ENCODE data around the gene GGT6.

Gene GGT6

GRCh38 chr17:4550534-4551039 is 9.8 kb downstream of the GGT6 start:
- no peak for DNase-seq

DNA sequence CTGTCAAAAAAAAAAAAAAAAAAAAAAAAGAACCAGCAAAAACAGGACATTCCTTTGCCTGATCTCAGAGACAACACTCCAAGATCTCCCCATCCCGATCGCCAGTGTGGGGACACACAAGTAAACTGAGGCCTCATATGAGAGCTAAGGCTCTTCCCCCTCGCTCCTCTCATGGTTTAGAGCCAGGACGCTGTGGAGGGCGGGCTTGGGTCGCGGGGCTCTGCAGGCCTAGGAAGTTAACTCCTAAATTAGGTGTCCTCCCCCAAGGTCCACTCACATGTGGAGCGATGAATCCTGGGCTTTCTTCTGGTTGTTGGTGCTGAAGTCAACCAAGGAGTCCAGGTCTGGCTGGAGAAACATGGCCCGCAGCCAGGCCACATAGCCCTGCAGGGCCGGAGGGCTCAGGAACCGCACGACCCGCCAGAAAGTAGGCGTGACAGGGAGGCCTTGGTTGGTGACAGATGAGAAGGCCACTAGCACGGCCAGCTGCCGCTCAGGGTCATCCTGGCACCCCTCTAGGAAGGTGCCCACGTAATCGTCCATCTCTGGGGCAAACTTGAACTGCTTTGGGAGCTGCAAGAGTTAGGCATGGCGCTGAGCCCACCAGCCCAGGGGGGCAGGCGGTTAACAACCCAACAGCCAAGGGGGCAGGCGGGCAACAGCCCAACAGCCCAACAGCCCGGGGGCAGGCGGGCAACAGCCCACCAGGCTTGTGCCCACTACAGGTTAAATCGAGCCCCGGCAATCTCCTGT is 10.4 kb downstream of the GGT6 start:
- DNase-seq = no peak

DNA sequence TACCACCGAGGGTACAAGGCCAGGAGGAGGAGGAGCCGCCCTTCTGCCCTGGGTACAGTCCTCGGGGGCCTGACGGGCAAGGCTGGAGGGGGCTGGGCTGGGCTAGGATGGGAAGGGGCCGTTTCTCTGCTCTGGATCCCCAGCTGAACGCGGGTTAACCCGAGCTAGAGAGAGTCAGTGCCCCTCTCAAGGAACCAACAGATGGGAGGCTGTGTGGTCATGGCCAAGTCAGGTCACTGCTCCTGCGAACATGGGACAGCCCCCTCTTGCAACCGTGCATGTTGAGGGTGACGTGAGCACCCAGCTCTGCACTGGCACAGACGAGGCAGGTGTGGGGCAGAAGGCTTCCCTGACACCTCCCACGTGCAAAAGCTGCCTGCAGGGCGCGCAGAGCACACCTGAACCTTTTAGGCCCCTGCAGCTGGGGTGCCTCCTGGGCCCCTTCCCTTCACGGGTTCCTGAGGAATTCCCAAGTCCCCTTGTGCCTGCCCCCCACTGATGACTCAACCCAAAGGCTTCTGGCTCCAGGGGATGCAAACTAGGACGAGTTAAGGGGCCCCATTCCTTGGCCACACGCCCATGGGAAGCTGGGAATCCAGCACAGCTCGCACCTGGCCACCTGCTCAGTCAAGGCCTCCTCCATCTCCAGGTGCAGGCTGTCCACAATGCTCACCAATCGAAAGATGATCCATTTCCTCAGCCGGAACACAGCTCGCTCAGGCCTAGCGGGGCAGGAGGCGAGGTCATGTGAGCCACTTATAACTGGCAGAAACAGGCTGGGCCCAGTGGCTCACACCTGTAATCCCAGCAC is 11.5 kb downstream of the GGT6 start:
- no peak for DNase-seq

- no peak for DNase-seq
These were observed 12.3 kb downstream of the GGT6 start for GRCh38 chr17:4548061-4548461.

- DNase-seq = no peak
These were observed 13.1 kb downstream of the GGT6 start for GRCh38 chr17:4547118-4547906.

DNA sequence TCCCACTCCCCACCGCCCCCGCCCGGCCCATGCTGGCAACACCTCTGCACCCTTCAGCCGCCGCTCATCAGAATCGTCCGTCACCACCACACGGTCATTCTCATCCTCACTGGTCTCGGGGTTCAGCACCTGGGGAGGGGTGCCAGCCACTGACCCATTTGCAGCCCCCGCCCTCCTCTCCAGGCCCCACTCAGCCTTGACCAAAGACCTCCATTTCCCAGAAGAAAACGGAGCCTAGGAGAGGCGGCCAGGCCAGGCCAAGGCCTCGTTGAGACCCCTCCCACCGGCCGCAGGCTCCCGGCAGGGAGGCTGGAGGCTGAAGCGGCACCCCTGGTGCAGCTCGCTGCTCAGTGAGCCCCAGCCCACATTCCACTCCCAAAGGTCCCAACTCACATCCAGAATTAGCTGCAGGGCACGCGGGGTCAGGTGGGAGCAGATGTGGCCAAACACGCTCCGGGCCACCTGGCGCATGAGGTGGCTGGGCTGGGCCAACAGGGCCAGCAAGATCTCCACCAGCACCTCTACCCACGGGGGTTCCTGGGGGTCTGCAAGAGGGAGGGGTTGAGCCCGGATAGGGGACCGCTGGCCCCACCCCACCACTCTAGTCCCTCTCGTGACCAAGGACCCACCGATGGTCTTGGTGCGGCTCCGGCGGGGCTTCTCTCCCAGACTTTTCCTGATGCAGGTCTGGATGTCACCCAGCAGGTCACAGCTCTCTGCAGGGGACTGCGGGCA is 15.0 kb downstream of the GGT6 start:
- no peak for DNase-seq

- DNase-seq = no peak
These were observed 15.5 kb downstream of the GGT6 start for GRCh38 chr17:4544951-4545216.

DNA sequence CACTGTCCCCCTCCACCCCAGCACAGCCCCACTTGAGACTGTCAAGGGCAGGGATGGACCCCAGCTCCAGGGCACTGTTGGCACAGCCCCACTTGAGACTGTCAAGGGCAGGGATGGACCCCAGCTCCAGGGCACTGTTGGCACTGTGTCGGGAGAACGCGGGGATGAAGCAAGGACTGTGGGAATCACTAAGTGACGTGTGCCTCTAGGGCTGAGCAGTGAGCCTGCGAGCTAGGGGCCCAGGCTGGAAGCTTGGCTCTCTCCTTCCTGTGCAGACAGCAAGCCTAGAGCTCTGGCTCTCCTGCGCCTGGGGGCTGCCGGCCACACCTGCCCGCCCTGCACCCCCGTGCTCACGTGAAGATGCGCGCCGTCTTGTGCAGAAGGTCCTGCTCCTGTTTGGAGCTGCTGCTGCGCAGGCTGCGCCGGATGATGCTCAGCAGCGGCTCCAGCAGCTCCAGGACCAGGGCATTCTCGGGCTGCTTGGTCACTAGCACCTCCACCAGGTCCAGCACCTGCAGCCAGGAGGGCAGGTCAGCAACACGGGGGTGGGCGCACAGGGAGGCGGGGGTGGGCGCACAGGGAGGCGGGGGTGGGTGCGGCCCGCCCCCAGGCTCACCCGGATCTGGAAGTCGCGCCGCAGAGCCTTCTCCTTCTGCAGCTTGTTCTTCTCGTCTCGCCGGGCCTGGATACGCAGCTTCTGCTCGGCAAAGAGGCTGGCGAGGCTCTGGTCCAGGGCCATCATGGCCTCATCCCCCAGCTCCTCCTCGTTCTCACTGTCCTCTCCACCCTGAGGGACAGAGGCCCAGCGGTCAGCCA is 16.0 kb downstream of the GGT6 start:
- no peak for DNase-seq

GRCh38 chr17:4543557-4544026 is 16.8 kb downstream of the GGT6 start:
- DNase-seq = no peak

DNA sequence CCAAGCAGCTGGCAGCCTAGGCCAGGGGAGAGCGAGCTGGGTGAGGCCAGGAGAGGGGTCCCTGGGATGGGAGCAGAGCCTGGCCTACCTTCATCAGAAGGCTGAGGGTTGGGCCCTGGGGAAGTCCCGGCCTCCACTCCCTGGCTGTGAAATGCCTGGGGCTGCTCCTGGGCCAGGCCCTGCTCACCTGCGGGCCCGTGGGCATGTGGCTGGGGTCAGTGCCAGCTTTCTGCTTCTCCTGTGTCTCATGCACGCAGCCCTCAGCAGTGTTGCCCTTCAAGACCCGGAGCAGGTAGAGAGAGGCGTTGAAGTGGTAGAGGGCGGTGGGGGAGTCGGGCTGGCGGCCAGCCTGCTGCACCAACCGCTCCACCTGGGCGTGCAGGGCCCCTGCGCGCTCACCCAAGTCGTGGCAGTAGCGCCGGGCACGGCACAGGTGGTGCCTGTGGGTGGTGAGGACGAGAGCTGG is 17.6 kb downstream of the GGT6 start:
- no peak for DNase-seq

GRCh38 chr17:4542003-4542725 is 18.2 kb downstream of the GGT6 start:
- no peak for DNase-seq

GRCh38 chr17:4541328-4542002 is 18.9 kb downstream of the GGT6 start:
- DNase-seq = no peak

GRCh38 chr17:4540687-4541327 is 19.6 kb downstream of the GGT6 start:
- no peak for DNase-seq

DNA sequence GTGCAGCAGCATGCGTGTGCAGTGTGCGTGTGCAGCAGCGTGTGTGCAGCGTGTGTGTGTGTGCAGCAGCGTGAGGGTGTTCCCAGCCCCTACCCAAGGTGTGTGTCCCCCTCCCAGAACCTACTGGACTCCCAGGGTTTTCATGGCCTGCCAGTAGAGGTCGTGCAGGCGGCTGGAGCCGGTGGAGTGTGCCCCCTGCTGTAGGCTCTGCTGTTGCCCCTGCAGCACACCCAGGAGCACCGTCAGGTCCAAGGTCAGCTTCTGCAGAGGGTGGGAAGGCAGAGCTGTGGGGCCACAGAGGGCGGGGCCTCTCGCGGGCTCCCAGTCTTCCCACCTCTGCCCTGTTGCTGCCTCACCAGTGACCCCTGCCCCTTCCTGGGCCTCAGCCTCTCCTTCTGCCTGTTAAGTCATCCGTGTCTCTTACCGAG is 20.1 kb downstream of the GGT6 start:
- no peak for DNase-seq

DNA sequence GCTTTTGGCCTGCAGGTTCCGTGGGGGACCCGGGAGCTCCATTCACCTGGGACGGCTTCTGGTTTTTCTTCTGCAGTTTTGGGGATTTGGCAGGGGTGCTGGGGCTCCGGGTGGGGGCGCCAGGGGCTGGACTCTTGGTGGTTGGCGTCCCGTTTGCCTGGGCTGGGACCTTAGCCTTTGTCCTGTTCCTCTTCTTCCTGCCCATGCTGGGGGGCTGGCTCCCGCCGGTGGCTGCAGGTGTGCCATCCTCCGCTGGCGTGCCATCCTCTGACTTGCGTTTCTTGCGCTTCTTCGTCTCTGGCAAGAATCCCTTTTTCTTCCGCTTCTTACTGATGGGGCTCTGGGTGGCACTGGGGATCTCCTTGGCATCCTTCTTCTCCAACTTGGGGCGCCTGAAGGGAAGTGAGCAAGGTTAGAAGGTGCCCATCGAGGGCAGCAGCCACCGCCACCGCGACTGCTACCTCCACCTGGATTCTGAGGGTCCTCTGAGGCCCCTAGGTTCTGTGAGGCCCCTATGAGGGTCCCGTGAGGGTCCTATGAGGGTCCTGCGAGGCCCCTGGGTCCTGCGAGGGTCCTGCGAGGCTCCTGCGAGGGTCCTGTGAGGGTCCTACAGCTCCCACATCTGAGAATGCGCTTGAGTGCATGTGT is 20.7 kb downstream of the GGT6 start:
- DNase-seq = no peak

GRCh38 chr17:4539025-4539424 is 21.4 kb downstream of the GGT6 start:
- DNase-seq = no peak

- no peak for DNase-seq
These were observed 22.0 kb downstream of the GGT6 start for GRCh38 chr17:4538236-4539002.

- no peak for DNase-seq
These were observed 22.7 kb downstream of the GGT6 start for GRCh38 chr17:4537451-4538235.

All from NCI-H187 (cell line).